Measurements from ENCODE around the gene SPAM1.

The SPAM1 gene

DNA sequence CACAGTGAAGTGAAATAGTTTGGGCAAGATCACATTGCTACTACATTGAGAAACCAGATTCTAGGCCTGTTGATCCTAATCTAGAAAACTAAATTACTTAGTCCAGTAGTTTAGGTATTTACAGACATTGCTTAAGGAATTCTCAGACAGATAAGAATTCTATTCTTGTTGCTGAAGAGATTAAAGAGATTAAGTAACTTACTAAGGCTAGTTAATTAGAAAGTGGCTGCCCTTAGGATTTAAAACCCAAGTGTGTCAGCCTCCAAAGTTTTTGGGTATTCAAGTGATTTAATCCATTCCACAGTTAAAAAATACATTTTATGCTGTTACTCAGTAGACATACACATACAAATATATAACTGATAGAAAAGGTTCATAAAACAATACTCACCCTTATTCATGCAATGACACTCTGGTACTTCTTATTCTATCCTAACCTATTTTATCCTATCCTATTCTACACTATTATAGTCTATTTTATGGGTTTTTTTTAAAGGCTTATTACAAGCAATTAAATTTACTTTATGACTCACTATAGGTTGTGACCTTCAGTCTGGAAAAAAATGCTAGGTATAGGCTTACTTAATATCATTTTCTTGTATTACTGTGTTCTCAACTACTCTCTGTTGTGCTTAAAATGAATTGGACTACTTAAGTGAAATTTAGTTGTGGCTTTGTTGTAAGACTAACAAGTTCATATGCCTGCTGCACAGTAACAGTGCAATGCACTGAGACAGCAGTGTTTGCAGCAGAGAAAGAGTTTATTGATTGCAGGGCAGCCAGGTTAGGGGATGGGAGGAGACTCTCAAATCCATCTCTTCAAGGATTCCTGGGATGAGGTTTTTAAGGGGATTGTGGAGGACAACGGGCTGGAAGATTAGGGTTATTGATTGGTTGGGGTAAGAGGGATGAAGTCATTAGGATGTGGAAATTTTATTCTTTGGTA, 10.7 kb downstream of the SPAM1 start:
- TF ChIP-seq GATA3 (IDR thresholded peaks at IDR 0.05; ENCODE audit: low read depth, low read length), result no peak
- TF ChIP-seq GATA2 (IDR thresholded peaks at IDR 0.05; ENCODE audit: low read depth, low read length), result no peak

DNA sequence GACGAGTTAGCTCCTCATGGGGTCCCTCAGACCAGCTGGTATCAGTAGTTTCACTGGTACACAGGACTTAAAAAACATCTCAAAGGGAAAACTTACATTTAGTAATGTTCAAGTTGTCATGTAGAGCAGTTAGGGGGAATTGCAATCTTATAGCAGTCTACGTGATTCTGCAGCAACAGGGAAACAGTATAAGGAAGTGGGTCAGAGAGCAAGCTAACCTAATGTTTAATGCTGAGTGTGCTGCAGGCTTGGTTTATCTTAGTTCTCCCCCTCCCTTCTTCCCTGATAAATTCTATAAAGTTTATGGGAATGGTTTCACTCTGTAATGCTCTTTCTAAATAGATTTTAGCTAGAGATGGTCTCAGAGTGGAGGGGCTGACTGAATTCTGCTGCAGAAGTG, 11.3 kb downstream of the SPAM1 start:
- TF ChIP-seq GATA2 (IDR thresholded peaks at IDR 0.05; ENCODE audit: low read depth, low read length), result no peak
- TF ChIP-seq GATA3 (IDR thresholded peaks at IDR 0.05; ENCODE audit: low read depth, low read length), result no peak

DNA sequence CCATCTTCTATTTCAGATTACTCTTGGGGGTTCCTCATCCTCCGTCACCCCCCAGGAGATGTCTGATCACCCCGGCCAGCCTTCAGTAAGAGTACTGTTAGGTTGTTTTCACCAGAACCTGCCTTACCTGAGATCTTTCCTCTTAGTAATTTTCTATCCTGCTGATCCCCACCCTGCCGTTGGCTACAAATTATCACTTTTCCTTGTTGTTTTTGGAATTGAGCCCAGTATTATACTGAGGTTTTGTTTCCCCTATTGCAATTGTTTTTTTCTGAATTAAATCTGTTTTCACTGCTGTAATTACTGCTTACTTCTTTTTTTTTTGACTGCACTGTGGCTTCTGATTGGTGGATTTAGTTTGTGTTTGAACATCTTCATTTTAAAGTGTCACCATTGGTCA, 14.7 kb downstream of the SPAM1 start:
- no peak for TF ChIP-seq GATA2 (IDR thresholded peaks at IDR 0.05; ENCODE audit: low read depth, low read length)
- TF ChIP-seq GATA3 (IDR thresholded peaks at IDR 0.05; ENCODE audit: low read depth, low read length), result no peak

DNA sequence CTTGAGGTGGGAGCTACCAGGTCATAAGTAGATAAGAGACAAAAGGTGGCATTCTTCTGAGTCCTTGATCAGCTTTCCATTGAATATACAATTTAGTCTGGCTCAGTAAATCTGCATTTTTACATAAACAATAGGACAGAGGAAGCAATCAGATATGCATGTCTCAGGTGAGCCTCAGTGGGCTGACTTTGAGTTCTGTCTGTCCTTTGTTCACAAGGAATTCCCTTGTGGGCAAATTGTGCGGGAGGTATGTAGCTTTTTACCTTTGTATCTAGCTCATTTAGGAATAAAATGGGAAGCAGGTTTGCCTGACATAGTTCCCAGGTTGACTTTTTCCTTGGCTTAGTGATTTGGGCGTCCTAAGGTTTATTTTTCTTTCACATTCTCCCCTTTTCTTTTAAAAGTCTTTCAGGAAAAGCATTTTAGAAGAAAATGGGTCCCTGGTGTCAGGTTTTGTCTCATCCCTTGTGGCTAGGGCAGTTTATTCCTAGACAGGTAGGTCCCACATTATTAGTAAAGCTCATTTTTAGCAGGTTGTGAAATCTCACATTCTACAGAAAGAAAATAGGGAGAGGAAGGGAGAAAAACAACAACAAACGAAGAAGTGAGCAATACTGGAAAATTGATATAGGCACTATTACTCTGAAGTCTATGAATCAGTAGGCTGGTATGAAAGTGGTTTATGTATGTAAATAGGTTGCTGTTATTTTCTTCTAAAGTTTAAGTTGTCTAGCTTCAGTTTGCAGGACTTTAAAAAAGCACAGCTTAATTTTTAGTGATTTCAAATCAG, 16.5 kb downstream of the SPAM1 start:
- no peak for TF ChIP-seq GATA2 (IDR thresholded peaks at IDR 0.05; ENCODE audit: low read depth, low read length)
- TF ChIP-seq GATA3 (IDR thresholded peaks at IDR 0.05; ENCODE audit: low read depth, low read length), result no peak

DNA sequence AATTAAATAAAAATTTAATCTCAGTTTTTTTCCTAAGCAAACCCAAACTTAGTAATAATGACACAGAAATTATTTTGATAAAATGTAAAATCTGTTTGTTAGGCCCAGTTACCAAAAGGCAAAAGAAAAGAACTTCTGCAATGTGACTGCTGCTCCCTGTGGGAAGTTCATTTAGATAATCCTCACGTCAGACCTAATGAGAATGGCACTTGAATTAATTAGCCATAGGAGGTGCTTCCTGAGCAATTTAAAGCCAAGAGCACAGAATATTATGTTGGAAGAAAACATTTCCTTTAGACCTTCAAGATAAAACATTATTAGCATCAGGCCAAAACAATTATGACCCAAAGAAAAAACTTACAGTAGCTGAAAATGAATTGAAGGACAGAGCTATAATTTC, 19.4 kb downstream of the SPAM1 start:
- no peak for TF ChIP-seq GATA2 (IDR thresholded peaks at IDR 0.05; ENCODE audit: low read depth, low read length)
- TF ChIP-seq GATA3 (IDR thresholded peaks at IDR 0.05; ENCODE audit: low read depth, low read length), result no peak

DNA sequence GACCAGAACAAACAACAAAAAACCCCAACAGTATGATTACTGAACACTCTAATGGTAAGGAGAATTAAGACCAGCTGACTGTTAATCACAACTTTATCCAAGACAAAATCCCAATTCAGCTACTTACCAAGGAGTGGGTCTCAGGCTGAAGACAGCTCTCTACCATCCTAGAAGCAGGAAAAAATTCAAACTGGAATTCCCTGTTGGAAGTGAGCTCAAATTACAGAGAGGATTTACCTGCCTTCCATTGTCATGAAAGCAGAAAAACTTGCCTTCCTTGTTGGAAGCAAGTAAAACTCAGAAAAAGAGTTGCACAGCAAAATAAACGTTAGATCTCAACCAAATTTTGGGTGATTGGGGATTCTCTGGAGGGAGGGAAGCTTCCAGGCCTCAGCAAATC, 20.9 kb downstream of the SPAM1 start:
- TF ChIP-seq GATA3 (IDR thresholded peaks at IDR 0.05; ENCODE audit: low read depth, low read length) (no peak), GATA2 (IDR thresholded peaks at IDR 0.05; ENCODE audit: low read depth, low read length) (no peak)

DNA sequence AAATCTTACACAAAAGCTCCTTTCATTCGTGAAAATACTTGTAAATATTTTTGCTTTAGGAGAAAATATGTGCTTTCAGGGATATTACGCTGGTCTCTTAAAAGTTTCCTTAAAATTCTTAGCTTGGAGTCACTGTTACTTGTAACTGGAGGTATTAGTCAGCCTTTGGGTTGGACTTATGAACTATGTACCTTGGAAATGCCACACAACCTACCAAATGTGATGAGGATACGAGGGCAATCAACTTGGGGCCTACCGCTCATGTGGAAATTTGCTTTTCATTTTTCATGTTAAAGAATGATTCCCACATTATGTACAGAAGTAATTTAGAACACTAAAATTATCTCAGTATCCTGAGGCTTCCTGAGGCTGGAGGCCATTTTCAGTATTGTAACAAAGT, 23.1 kb downstream of the SPAM1 start:
- TF ChIP-seq GATA3 (IDR thresholded peaks at IDR 0.05; ENCODE audit: low read depth, low read length) (no peak), GATA2 (IDR thresholded peaks at IDR 0.05; ENCODE audit: low read depth, low read length) (no peak)

DNA sequence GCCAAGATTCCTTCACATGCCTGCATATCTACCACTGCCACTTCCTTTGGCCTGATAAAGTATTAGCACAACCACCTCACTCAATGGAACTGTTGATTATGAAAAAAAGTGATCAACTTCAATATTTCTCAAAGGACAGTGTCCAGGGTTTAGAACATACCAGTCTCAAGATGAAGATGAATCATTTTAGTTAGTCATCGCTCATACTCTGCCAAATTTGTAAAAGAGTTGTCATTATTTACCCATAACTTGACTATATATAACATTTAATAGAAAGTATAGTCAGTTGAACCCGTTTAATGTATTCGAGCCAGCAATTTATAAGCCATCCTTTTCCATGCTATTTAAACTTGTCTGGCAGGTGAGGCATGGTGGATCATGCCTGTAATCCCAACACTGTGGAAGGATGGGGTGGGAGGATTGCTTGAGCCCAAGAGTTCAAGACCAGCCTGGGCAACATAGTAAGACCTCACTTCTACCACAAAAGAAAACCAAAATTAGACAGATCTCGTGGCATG, 33.2 kb downstream of the SPAM1 start:
- no peak for TF ChIP-seq GATA3 (IDR thresholded peaks at IDR 0.05; ENCODE audit: low read depth, low read length)
- no peak for TF ChIP-seq GATA2 (IDR thresholded peaks at IDR 0.05; ENCODE audit: low read depth, low read length)

DNA sequence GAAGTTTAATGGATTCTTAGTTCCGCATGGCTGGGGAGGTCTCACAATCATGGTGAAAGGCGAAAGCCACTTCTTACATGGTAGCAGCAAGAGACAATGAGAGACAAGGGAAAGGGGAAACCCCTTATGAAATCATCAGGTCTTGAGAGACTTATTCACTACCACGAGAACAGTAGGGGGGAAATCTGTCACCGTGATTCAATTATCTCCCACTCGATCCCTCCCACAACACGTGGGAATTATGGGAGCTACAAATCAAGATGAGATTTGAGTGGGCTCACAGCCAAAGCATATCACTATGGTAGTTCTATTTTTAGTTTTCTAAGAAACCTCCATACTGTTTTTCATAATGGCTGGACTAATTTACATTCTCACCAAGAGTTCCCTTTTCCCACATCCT, 36.7 kb downstream of the SPAM1 start:
- TF ChIP-seq GATA2 (IDR thresholded peaks at IDR 0.05; ENCODE audit: low read depth, low read length), result no peak
- no peak for TF ChIP-seq GATA3 (IDR thresholded peaks at IDR 0.05; ENCODE audit: low read depth, low read length)

DNA sequence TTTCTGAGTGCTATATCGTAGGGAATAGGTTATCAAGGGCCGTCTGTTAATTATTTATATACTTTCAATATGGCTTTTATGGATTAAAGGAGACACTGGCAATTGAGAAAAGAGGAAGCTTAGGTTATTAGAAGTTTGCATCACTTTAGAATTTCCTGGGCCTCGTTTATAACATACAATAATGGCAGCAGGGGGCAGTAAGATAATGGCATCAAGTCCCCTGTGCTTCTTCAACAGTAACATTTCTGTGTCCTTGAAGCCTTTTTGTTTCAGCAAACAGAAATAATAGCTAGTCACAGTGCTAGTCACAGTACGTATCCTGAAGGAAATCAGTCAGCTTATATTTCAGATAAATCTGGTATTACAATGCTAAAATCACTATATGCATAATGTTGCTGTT, 41.9 kb downstream of the SPAM1 start:
- TF ChIP-seq GATA3 (IDR thresholded peaks at IDR 0.05; ENCODE audit: low read depth, low read length), result no peak
- TF ChIP-seq GATA2 (IDR thresholded peaks at IDR 0.05; ENCODE audit: low read depth, low read length), result no peak

DNA sequence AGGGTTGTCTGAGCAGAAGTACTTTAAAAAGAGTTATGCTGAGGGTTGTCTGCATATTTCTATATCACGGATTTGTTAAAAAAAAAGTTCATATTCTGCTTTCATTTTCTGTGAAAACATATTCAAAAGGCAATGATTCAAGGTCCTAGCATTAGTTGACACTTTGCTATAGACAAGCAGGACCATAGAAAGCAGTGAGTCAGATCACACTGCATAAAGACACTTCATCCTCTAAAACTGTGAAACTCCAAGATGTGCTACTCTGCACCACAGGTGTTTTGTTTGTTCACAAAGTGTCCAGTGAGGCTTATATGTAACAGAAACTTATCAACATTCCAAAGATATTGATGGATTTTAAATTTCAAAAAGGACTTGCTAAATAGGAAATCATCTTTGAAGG, 47.0 kb downstream of the SPAM1 start:
- TF ChIP-seq GATA3 (IDR thresholded peaks at IDR 0.05; ENCODE audit: low read depth, low read length) (no peak), GATA2 (IDR thresholded peaks at IDR 0.05; ENCODE audit: low read depth, low read length) (no peak)

DNA sequence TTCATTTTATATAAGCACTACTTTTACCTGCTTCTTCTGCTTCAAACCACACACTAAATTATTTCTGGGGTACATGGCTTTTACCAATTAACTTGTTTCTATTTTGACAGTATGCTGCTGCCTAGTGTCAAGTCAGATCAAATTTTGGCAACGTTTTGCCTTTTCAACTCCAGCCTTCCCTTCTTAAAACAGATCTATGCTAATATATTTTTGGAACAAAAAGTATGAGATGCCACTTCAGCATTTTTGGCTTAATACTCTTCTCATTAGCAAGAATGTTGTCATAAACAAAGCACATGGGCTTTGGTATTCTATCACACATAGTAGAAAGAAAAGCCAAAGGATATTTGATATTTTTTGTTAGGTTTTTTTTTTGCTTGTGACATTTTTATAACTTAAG, 47.8 kb downstream of the SPAM1 start:
- no peak for TF ChIP-seq GATA3 (IDR thresholded peaks at IDR 0.05; ENCODE audit: low read depth, low read length)
- no peak for TF ChIP-seq GATA2 (IDR thresholded peaks at IDR 0.05; ENCODE audit: low read depth, low read length)

DNA sequence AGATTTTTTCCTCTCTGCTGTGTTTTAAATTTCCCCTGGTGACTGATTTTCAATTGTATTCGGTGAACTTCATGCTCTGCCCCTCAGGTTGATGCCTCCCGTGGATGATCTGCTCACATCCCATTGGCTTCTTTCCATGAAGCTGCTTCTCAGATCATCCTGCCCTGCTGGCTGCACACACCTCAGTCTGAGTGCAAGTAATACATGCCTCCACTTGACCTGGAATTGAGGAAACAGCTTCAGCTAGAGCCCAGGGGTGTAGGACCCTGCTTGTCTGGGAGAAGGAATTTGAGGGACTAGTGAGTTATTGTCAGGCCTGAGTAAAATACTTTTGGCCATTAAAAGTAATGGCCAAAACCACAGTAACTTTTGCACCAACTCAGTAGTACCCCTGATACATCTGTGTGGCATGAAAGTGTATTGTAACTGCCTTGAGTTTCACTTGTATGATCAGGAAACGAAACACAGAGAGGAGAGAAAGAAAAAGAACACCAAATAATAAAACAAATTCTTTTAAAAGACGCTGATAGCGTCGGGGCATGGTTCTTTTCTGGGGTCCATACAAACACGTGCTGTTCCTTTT, 49.4 kb downstream of the SPAM1 start:
- TF ChIP-seq GATA3 (IDR thresholded peaks at IDR 0.05; ENCODE audit: low read depth, low read length) (no peak), GATA2 (IDR thresholded peaks at IDR 0.05; ENCODE audit: low read depth, low read length) (no peak)

DNA sequence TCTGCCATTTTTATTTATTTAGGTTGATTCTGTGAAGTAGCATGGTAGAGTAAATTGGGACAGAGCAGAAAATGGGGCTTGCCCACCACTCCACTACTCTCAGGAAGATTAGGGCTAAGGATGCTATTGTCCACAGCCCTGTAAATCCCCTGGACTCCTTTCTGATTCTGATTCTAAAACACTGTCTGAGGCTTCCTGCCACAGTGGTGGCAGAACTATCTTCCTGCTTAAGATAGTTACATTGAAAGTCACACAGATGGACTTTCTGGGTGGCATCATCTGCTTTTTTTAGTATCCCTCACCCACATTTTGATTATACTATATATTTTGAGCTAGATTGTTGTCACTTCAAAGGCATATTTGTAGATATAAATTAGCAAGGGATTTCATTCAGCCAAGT, 50.0 kb downstream of the SPAM1 start:
- no peak for TF ChIP-seq GATA2 (IDR thresholded peaks at IDR 0.05; ENCODE audit: low read depth, low read length)
- no peak for TF ChIP-seq GATA3 (IDR thresholded peaks at IDR 0.05; ENCODE audit: low read depth, low read length)

Measured in SH-SY5Y (cell line).